GM21576 (cell line): Measurements from ENCODE around the gene TRIM33.
"Not testable (repeated sequence)": the region's sequence is repeated elsewhere in the genome, so short reads cannot be mapped to it uniquely, and the experiment has no call there.

Experiments used
- ATAC-seq: cut with Tn5 transposase; IDR thresholded peaks from one replicate; pipeline ENCODE4 v1.9.1; 2021; ENCODE audit warnings: mild to moderate bottlenecking, moderate library complexity; ENCODE audit not compliant: unreplicated experiment

The TRIM33 gene

DNA sequence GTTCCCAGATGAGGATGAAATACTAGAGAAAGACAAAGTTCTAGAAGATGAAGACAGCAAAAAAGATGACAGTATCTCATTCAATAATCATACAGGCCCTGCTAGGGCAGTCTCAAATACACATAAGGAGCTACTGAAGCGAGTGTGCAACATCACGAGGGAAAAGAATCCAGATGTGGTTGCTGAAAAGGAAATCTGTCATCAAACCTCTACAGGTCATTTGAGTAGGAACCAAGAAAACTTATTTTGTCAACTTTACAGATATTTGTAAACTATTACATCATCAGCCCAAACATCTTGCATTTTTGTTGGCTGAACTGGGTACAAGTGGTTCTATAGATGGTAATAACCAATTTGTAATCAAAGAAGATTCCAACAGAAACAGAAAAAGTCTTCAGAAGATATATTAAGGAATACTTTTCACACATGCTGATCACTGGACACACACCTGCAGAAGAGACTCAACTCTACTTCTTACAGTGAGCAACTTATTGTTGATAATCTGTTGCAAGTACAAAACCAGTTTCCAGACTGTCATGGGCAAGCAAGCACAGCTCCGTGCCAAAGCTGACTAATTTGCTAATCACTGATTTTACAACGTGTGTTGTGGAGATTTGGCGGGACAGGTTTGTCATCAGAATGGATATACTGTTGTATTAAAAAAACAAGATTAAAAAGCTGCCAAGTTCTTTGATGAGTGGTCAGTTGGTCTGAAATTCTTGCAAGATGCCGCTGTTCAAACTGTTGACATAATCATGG is 42.1 kb downstream of the TRIM33 start:
- no peak for ATAC-seq

DNA sequence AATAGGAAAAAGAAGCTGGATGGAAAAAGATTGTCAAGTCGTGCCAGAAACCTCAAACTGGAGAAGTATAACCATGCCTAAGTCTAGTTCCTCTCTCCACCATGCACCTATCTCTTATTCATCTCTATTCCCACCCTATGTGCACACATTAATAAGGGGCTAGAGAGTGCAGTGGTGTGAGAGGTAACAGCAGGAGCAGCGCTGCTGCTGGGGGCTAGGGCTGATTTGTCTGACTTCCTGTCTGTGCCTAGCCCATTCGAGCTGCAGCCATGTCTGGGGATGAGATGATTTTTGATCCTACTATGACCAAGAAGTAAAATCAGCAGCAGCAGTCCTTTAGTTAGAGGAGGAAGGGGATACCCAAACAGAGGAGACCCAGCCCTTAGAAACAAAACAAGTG is 43.0 kb downstream of the TRIM33 start:
- no peak for ATAC-seq

DNA sequence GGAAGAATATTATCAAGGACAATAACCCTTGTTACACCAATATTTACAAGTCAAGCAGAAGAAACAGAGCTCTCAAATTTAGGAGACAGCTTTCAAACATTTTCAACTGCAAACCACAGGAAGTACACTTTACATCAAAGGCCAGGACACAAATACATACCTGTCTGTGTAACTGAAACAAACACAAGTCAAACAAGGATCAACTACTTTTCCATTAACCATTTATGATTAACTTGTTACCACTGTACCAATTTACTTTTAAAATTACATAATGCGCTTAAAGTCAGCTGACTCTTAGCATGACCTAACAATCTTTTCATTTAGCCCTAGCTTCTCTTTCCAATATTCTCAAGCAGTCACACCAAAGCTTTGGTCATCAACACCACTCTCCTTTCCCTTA is 43.5 kb downstream of the TRIM33 start:
- peak; percentile 56 for ATAC-seq

DNA sequence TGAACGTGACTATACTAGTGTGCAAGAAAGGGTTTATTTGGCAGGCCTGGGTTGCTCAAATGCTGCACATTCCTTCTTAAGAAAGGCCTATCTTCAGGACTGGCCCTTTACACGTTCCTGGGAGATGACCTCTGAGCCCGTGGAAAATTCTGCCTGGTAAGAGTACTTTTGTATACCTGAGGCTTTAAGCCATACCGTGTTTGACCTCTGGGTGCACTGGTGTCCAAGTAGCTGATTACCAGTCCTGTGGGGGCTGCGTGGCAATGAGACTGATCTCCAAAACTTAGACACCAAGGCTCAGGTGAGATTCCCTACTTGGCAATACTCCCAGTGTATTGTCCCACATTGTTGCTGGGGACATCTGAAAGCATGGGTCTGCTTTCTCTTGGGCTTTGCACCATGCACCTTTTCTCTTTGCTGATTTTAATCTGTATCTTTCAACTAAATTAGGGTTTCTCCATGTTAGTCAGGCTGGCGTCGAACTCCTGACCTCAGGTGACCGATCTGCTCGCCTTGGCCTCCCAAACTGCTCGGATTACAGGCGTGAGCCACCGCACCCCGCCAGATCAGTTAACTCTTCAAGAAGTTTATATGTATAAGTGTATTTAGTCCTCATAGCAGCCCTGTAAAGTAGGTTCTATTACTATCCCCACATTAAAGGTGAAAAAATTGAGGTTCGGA is 44.5 kb downstream of the TRIM33 start:
- ATAC-seq, result no peak

DNA sequence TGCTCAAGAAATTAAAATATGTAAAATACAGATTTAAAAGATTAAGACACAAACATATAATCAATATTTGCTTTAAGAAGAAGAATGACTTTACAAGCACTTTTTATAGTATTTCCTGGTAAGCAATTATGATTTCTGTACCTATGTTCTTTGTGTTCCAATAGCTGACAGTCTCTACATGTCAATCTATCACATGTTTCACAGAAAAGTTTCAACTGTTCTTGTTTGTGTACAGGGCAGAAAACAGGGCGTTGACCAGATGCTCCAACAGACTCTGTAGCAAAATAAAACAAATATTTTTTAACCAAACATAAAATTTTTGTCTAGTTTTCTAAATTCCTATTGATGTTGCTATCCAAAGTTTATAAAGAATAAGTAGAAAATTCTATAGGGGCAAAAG is 48.0 kb downstream of the TRIM33 start:
- ATAC-seq, result no peak

DNA sequence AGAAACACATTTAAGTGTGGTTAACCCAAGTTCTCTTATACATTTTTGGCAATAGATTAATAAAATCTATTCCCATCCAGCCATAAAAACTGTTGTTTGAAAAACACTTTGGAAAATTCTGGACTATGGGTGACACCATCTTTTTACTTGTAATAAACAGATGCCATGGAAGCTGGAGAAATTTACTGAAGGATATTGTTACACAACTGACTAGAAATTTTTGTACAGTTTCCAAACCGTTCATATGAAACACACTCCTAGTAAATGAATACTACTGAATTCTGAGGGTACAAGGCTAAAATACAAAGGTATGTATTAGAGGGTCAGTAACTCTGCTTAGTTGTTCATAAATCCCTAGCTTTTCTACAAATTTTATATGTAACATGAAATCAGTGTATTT is 48.7 kb downstream of the TRIM33 start:
- no peak for ATAC-seq

DNA sequence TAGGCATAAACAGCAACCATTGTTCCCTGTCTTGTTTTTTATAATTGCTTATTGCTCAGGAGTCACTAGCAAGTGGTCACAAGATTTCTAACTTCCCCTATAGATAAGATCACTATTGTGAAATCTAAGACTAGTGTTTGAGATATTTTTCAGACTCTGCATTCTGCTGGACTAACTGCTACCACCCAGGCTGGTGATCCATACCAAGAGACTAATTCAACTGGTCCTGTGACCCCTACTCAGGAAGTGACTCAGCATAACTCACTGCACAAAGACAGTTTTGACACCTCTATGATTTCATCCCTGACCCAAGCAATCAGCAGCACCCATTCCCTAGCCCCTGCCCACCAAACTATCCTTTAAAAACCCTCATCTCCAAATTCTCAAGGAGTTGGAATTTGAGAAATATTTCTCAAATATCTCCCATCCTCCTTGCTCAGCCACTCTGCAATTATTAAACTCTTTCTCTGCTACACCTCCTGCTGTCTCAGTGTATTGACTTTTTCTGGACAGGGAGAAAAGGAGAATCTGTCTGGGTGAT is 52.7 kb downstream of the TRIM33 start:
- ATAC-seq, result no peak

DNA sequence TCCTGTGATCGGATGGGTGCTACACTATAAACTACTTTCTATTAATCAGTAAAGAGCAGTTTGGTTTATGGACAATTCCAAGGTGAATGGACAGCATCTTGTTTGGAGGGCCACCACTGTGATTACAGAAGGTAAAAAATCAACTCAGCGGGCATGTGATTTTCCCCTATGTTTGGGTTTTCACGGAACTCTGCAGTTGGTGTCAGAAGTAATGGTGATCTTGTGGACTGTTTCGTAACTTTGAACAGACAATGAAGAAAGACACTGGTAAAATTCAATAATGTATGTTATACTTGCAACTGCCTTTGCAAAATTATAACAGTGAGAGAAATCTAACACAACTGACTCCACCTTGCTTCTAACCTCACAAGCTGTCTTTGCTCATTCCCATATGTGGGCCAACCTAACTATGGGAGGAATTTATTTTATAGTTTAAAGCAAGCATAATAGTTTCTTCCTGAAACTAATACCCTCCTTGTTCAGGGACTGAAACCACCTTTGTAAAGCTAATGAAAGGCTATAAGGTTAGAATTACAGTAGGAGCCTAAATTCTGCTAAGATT is 53.2 kb downstream of the TRIM33 start:
- no peak for ATAC-seq

DNA sequence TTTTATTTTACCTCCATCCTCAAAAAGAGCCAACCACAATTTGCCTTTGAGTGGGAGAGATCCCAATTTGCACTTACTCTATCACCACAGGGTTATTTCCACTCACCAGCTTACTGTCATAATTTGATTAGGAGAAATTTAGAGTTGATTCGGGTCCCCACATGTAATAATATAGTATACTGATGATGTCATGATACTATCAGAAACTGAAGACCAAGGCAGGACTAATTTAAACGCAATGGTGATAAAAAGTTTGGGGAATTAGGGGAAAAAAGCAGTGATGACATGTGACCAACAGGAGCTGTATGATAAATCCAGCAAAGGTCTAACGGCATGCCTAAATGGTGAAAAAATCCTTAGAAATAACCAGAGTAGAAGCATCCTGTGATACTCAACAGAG is 54.4 kb downstream of the TRIM33 start:
- ATAC-seq, result no peak

DNA sequence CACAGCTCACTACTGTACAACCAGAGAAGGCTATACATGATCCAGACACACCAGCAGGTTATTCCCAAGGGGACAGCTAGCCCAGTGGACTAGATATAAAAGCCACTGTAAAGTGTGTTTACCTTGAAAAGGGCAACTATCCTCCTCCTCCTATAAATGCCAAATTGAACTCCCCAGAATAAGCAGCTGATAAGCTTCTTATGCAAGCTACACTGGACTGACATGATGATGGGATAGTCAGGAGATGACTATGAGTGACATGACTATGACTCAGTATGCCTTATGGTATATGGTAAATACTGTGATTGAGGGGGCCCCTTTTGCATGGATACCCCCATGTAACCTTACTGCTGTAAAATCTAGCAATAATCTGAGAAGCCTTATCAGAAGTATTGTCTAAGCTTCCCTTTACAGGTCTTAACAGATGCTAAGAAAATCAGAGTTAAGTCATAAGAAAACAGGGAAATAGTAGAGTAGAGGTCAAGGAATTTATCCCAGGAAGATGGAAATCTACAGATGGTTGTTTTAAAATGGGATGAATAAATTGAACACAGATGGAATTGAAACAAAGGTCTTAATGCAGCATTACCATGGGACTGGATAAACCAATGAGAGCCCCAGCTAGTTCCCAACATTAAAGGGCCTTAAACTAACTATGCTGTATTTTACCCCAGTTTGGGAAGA is 55.8 kb downstream of the TRIM33 start:
- no peak for ATAC-seq

DNA sequence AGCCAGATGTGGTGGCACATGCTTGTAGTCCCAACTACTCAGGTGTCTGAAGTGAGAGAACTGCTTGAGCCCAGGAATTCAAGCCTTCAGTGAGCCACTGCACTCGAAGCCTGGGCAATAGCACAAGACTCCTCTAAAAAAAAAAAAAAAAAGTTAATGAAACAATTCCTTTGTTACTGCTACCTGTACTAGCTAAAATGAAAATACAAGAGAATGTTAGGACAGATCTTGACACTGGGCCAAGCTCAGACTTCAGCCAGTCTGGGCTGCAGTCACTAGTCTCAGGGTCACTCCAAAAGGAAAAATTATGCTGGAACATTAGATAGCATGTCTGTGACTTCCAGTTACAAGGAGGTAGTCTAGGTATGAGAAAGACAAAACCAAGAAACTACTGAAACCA is 56.5 kb downstream of the TRIM33 start:
- no peak for ATAC-seq

DNA sequence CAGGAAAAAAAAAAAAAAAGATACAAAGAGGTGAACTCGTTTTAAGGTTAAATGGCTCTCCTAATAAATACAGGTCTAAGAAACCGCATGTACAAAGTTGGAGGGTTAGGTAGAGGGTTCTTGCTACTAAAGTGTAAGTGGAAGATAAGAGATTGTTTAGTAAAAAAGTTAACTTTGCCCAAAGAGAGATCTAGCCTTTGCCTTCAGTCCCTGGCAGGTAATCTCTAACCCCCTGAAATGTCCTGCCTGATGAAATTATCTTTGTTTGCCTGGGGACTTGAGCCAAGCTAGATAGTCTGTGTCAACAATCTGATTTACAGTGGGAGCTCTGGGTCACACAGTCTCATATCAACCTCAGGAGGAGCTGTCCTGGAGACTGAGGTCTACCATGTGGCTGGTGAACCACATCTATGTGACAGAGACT is 57.6 kb downstream of the TRIM33 start:
- ATAC-seq, result no peak

DNA sequence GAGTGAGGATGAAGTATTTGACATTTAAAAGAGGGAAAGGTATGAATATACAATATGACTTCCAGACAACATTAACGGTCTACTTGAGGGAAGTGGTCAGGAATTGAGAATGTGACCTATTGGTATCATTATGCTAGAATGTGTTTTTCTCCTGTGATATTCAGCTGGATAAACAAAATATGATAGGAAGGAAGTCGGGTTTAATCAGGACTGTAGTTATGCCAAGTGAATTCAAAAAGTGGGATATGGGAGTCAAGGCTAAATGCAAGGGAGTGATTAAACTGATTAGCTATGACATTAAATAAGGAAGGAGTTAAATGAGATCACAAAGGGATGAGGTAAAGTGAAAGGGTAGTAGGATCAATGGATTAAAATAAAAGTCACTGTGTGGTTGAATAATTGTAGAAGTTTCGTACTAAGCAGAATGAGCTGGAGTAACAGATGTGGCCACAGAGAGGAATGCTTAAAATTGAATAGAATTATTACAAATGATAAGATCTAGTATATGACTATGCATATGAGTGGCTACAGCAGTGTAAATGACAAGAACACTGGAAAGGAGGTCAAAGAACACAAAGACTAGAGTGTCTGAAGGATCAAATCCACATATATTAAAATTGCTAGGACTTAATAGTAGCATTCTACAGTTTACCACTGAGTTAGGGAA is 62.5 kb downstream of the TRIM33 start:
- ATAC-seq, result no peak

DNA sequence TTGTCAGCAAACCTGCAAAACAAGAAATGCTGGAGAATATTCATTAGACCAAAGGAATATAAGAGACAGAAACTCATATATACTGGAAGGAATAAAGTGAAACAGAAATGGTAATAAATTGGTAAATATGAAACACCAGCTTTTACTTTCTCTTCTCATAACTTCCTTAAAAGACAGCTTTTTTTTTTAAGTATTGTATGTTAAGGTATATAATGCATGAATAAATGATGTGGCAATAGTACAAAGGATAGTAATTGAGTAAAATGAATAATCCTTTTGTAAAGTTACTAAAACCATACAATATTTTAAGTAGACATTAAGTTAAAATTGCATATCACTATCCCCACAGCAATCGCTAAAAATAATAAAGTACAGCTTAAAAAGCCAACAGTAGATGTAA is 64.8 kb downstream of the TRIM33 start:
- ATAC-seq, result no peak

DNA sequence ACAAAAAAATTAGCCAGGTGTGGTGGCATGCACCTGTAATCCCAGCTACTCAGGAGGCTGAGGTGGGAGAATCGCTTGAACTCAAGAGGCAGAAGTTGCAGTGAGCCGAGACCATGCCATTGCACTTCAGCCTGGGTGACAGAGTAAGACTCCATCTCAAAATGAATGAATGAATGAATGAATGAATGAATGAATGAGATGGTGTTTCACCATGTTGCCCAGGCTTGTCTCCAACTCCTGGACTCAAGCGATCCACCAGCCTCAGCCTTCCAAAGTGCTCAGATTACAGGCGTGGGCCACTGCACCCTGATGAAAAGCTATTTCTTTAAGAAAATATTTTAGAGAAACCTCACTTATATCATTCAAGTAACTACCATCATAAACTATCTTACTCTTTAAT is 67.8 kb downstream of the TRIM33 start:
- not testable (repeated sequence) for ATAC-seq

DNA sequence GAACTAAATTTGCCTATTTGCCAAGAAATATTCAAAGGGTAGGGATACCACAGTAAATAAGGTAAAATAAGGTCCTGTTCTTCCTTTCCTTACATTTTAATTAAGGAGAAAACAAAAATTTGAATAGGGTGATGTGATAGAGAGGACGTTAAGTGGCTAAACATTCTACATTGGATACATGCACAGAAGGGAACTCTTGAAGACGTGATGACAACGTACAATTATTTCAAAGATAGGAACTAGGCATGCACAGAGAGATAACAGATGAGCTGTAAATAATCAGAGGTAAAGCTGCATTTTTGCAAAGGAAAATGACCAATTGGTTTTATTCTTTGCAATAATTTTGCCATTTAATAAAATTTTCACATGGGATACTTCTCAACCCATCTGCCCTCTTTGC is 69.7 kb downstream of the TRIM33 start:
- no peak for ATAC-seq

DNA sequence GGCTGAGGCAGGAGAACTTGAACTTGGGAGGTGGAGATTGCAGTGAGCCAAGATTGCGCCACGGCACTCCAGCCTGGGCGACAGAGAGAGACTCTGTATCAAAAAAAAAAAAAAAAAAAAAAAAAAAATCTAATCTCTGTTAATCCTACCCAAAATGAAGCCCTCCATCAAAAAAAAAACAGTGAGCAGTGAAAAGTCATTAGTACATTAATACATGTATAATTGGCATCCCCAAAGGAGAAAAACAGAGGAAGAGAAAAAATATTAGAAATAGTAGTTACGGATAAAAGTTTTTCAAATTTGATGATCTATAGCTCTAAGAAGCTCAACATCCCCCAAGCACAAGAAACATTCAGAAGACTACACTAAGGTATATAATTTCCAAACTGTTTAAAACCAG is 71.6 kb downstream of the TRIM33 start:
- ATAC-seq, result no peak

DNA sequence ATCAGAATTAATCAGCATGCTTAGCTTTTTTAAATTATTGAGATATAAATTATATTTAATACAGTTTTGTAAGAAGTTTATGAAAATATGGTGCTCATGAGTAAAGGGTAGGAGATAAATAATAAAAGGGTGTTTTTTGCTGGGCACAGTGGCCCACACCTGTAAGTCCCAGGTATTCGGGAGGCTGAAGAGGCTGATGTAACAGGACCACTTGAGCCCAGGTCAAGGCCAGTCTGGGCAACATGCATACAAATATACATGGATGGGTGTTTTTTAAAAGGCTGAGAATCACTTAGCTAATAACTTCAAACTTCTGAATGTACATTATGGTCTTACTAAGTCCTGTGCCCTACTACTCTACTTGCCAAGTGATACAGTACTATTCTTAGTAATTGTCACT is 73.2 kb downstream of the TRIM33 start:
- no peak for ATAC-seq

DNA sequence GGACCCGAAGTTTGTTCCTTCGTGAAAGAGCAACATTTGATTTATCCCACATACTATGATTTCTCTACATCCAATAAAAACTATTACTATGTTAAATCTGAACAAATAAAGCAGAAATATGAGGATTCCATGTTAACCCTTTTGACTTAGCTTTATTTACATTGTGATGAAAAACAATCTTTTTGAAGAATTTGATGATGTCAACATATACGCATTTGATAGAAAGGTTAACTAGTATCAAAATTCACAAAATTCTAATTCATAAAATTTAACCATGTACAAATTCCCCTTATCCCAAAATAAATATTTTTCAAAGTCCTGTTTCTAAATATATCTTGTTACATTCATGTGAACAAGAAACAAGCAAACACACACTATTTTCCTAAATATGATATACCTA is 74.2 kb downstream of the TRIM33 start:
- ATAC-seq, result no peak

DNA sequence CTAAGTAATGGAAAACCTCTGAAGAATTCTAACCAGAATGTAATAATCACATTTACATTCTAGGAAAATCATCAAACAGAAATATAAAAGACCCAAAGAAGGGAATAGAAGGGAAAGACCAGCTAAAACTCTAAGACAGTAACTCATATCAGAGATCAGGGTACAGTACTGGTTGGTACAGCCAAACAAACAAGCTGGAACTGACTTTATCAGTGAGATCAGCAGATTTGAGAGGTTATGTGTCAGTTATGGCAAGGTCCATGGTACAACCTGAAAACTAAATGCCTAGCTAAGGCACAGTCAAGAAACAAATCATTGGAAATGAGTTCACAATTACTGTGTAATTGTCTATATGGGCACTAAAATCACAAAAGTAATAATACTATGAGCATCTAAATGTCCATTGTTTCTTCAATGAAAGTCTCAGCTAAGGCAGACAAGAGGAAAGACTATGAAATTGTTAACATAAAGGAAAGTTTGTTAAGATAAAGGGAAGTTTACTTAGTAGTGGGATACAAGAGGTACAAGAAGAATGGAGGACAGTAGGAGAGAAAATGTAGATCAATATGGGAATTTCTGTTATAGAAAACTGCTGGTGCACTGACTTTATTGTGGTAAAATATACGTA is 75.8 kb downstream of the TRIM33 start:
- no peak for ATAC-seq

DNA sequence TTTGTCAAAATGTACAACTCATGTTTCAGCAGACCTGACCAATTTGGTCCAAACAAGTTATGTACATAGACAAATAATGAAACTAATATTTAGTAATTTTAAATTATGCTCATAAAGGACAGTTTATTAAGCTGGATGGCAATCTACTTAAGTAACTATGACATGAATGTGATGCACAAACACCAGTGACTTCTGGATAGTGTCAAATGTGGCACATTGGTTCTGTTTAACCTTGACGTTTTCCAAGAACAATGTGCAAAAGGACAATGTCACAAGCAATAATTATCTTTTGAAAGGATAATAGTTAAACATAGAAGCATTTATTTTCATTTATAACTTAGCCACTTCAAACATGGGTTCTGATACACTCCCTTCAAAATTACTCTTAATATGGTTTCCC is 80.0 kb downstream of the TRIM33 start:
- no peak for ATAC-seq
